ENCODE data around the gene NCBP3.
A peak's percentile ranks its signal among the peaks of the same experiment; 100 is the strongest.

NCBP3 gene, protein sequence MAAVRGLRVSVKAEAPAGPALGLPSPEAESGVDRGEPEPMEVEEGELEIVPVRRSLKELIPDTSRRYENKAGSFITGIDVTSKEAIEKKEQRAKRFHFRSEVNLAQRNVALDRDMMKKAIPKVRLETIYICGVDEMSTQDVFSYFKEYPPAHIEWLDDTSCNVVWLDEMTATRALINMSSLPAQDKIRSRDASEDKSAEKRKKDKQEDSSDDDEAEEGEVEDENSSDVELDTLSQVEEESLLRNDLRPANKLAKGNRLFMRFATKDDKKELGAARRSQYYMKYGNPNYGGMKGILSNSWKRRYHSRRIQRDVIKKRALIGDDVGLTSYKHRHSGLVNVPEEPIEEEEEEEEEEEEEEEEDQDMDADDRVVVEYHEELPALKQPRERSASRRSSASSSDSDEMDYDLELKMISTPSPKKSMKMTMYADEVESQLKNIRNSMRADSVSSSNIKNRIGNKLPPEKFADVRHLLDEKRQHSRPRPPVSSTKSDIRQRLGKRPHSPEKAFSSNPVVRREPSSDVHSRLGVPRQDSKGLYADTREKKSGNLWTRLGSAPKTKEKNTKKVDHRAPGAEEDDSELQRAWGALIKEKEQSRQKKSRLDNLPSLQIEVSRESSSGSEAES

DNA sequence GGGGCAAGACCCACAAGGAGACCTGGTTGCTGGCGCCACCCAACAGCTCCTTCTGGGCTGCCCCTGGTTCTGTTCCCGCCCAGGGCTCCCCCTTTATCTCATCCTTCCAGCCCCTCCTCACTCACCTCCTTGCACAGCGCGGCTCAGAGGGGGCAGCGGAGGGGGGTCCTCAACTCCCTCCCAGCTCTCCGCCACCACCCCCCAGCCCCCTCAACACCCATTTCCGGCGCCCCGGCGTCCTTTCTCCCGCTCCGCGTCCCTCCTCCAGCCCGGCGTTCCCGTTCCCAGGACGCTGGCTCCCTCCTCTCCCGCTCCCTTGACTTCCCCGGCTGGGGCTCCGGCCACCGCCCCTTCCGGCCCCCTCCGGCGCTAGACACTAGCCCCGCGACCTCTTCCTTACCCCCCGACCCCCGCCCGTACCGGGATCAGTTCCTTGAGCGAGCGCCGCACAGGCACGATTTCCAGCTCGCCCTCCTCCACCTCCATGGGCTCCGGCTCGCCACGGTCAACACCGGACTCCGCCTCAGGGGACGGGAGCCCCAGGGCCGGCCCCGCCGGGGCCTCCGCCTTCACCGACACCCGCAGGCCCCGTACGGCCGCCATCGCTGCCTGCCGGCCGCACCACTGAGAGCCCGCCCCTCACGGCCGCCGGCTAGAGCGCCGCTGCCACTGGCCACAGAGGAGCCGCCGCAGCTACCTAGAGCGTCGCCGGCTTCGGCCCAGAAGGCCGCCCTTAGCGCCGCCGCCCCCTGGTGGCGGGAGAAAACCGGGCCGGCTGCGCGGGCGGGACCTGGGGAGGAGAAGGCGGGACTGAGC is at the start of gene NCBP3:
Gene NCBP3 (minus strand): TSS at position 626 of the 816 bp plus-strand sequence. CDS start 23 bp downstream, at position 603.
- DNase-seq = peak; percentile 99

GRCh38 chr17:3895354-3895753 is 49.3 kb upstream of the NCBP3 start:
- no peak for DNase-seq

GRCh38 chr17:3894911-3895343 is 48.9 kb upstream of the NCBP3 start:
- DNase-seq = no peak

- no peak for DNase-seq
Observed at GRCh38 chr17:3894188-3894587, 48.1 kb upstream of the NCBP3 start.

DNA sequence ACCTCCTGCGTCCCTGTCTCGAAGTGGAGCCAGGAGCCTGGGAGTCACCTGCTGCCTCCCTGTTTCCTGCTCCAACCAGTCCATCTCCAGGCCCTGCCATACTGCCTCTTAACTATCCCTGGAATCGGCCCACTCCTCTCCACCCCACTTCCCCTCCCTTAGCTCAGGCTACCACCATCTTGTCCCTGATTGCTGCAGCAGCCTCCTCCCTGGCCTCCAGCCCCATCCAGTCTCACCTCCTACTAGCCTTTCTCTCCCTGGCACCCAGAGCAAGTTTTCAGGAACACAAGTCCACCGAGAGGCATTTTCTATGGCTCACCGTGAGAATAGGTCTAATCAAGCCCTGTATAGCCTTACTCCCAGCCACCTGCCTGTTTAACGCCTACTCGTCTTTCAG is 47.7 kb upstream of the NCBP3 start:
- DNase-seq = no peak

DNA sequence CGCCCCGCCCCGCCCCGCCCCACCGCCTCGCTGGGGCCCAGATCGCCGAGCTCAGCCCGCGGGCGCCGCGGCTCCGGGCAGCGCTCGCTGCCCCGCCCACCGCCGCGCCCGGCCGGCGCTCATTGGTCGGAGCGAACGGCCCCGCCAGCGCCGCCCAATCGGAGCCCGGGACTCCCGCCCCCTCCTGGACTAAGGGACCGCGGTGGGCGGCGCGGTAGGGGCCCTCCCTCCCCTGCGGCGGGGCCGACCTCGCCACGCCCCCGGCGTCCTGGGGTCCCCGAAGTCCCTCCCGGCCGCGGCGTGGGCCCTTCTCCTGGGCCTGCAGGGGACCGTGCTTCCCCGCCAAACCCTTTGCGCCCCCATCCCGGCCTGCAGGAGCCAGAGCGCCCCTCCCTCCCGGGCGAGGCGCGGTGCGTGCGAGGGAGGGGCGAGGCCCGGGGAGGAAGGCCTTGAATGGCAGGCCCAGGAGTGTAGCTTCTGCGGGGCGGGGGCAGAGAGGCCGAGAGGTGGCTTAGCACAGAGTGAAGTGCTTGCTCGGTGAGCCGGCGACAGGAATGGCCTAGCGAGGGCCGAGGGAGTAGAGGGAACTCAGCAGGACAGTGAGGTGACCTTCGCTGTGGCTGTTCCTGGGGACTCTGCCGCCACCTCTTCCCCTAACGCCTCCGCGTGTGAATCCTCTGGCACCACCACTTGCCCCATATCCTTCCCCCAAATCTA is 47.1 kb upstream of the NCBP3 start, which contains the start of gene CAMKK1:
Gene CAMKK1 (minus strand): TSS at position 51 of the 717 bp plus-strand sequence. CDS start 7,366 bp downstream, outside the sequence.
- DNase-seq = peak; percentile 91

- DNase-seq = peak; percentile 73
Observed at GRCh38 chr17:3892095-3892998, 46.3 kb upstream of the NCBP3 start.

- no peak for DNase-seq
Observed at GRCh38 chr17:3891626-3892094, 45.6 kb upstream of the NCBP3 start.

DNA sequence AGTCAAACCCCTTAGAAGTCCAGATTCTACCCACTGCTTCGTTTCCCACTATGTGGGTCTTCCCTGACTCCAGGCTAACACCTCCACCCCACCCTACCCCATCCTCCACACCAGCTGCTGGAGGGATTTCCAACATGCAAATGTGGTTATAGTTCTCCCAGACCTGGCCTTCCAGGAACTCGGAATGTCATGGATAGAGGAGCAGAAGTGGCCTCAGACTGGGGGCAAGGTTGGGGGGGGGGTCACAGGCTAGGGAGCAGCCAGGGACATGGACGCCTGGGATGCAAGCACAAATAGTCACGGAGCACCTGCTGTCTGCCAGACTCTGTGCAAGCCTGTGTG is 44.8 kb upstream of the NCBP3 start:
- no peak for DNase-seq

- peak; percentile 68 for DNase-seq
Observed at GRCh38 chr17:3890082-3890877, 44.2 kb upstream of the NCBP3 start.

GRCh38 chr17:3889325-3890012 is 43.4 kb upstream of the NCBP3 start:
- DNase-seq = no peak

GRCh38 chr17:3888343-3889171 is 42.5 kb upstream of the NCBP3 start:
- DNase-seq = peak; percentile 77

- DNase-seq = no peak
Observed at GRCh38 chr17:3887804-3888203, 41.8 kb upstream of the NCBP3 start.

DNA sequence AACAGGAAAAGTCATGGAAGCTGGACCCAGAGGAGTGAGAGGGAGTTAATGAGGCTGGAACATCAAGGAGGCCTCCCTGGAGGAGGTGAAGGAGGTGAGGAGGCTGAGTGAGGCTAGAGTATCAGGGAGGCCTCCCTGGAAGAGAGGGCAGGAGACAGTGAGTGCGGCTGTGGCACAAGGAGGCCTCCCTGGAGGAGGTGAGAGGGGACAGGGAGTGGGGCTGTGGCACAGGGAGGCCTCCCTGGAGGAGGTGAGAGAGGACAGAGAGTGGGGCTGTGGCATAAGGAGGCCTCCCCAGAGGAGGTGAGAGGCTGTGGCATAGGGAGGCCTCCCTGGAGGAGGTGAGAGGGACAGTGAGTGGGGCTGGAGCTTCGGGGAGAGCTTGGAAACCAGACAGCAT is 41.3 kb upstream of the NCBP3 start:
- no peak for DNase-seq

- no peak for DNase-seq
Observed at GRCh38 chr17:3886776-3887175, 40.7 kb upstream of the NCBP3 start.

DNA sequence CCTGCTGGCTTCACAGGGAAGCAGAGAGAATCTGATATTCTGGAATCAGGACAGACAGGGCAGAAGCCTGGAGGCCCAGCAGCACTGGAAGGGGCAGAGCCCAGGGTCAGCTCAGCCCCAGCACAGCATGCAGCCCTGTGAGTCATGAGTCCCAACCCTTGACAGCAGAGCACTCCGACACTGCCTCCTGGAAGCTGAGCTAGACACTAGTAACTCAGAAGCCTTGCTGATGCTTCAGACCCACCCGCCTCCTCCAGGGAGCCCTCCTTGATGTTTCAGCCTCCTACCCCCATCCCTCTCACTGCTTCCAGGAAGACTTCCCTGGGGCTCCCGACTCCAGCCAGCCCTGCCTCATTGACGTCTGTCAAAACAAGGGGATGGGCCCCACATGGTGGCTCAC is 39.9 kb upstream of the NCBP3 start:
- no peak for DNase-seq

DNA sequence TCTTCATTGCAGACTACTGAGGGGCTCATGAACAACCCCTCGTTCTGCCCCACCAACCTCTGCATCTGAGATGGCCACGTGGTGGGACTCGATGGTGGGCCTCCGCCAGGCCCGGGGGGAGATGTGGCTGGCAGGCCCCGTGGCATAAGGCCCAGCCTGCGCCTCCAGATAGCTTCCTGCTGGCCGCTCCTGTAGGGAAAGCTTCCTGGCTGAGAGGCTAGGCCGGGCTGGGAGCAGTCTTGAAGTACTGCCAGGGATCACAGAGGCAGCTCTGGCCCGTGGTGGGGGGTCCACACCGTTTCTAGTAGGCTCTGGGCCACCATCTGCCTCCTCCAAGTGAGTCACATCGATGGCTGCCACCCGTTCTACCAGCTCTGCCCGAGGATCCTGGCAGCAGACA is 39.2 kb upstream of the NCBP3 start:
- no peak for DNase-seq

DNA sequence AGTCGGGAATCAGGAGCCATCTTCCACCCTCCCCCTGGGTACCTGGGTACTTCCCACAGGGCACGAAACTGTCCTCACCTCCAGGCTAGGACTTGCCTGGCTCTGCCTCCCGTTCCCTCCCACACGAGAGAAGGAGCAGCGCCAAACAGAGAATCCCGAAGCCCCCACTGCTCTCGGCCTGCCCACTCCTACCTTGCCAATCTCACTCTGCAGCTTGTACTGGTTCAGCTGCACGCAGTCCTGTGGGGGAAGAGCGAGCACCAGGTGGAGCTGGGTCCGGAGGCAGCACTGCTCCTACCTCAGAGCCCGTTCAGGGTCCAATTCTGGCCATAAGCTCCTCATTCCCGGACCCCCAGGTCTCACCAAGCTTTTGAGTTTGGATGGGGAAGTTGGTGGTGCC is 38.1 kb upstream of the NCBP3 start:
- DNase-seq = no peak

DNA sequence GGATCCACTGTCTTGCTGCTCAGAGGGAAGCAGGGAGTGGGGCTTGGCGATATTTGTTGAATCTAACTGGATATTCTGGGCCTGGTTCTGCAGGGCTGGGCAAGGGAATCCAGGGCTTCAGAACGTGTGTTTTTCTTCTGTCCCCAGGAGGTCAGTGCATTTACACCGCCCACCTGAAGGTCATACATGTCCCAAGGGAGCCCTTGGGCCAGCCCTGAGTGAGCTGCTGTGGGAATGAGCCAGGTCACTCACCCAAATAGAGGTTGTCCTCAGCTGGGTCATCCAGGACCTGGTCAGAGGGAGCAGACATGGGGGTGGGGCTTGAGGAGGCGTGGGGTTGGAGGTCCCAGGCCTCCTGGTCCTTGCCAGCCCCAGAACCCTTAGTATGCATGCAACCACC is 36.2 kb upstream of the NCBP3 start:
- DNase-seq = no peak

Data from retina (tissue), 1 donor.